Smooth muscle cell (in vitro differentiated cells): ENCODE results near the gene MAP2K1. TPM values are rescaled to one million over a fixed set of nuclear protein-coding genes. Genes with fewer than 3 reads are reported as not detected.

Source experiments
- DNase-seq: peaks from one replicate; lab custom pipeline; 2025; ENCODE audit not compliant: unreplicated experiment; lab: John Stamatoyannopoulos, UW
- H2AFZ ChIP-seq: fragments of 200-600 bp; sonication (generic); 2 replicates; pipeline ENCODE4 v1.6.0; 2016; ENCODE audit warnings: antibody characterized with exemption, low read depth, mild to moderate bottlenecking
- H3F3A ChIP-seq: fragments of 200-600 bp; sonication (generic); 2 replicates; pipeline ENCODE4 v1.6.0; 2017; ENCODE audit warnings: antibody characterized with exemption, low read depth
- H3K27ac ChIP-seq: fragments of 200-600 bp; sonication (generic); 2 replicates; pipeline ENCODE4 v1.5.1; 2016; ENCODE audit warnings: low read depth, mild to moderate bottlenecking
- H3K27me3 ChIP-seq: fragments of 200-600 bp; sonication (generic); 2 replicates; pipeline ENCODE4 v1.6.1; 2016; ENCODE audit warnings: low read depth, mild to moderate bottlenecking
- H3K36me3 ChIP-seq: fragments of 200-600 bp; sonication (generic); 2 replicates; pipeline ENCODE4 v1.5.1; 2016; ENCODE audit warnings: low read depth
- H3K4me1 ChIP-seq: fragments of 200-600 bp; sonication (generic); 2 replicates; pipeline ENCODE4 v1.5.1; 2016; ENCODE audit warnings: low read depth
- H3K4me2 ChIP-seq: fragments of 200-600 bp; sonication (generic); 2 replicates; pipeline ENCODE4 v1.6.0; 2016; ENCODE audit warnings: mild to moderate bottlenecking
- H3K4me3 ChIP-seq: fragments of 200-600 bp; sonication (generic); 2 replicates; pipeline ENCODE4 v1.5.1; 2016; ENCODE audit warnings: mild to moderate bottlenecking
- H3K79me2 ChIP-seq: fragments of 200-600 bp; sonication (generic); 2 replicates; pipeline ENCODE4 v1.6.0; 2016; ENCODE audit warnings: low read depth, mild to moderate bottlenecking
- H3K9ac ChIP-seq: fragments of 200-600 bp; sonication (generic); 2 replicates; pipeline ENCODE4 v1.6.0; 2016; ENCODE audit warnings: low read depth
- H3K9me3 ChIP-seq: fragments of 200-600 bp; sonication (generic); replicated peaks from 2 replicates; pipeline ENCODE4 v1.5.1; 2016; ENCODE audit warnings: low read depth
- H4K20me1 ChIP-seq: fragments of 200-600 bp; sonication (generic); 2 replicates; pipeline ENCODE4 v1.6.0; 2016; ENCODE audit warnings: low read depth
- CTCF ChIP-seq: fragments of 200-600 bp; sonication (generic); IDR thresholded peaks from 2 replicates; pipeline ENCODE4 v1.5.1; 2017; ENCODE audit warnings: borderline replicate concordance, mild to moderate bottlenecking, antibody characterized with exemption; ENCODE audit not compliant: insufficient read depth, poor library complexity, severe bottlenecking
- WGBS: methylation state at CpG from one replicate; pipeline ENCODE4 v1.1.7; 2016; ENCODE audit warnings: low lambda C conversion rate; 5-methylcytosine and 5-hydroxymethylcytosine counted together
- polyA plus RNA-seq: library from polyadenylated mRNA; unstranded; fragments of >200 nt; fragmentation: Nextera tagmentation; extraction: Ambion mirVana; gene quantifications from 2 replicates; pipeline ENCODE4 v1.2.1, GENCODE V29; 2016
- total RNA-seq: library from RNA; depleted of rRNA; stranded (reverse); fragments of >200 nt; gene quantifications from 2 replicates; pipeline ENCODE4 v1.2.3, GENCODE V29; 2014

MAP2K1 gene
- total and polyA plus RNA-seq, 2 experiments from 2014 or later, result 50.4 to 62.9 TPM

- no peak for DNase-seq
- Histone ChIP-seq H4K20me1 (peaks cover 82% of the 10 kb centered on the region), H3K27me3 (no peaks in the 10 kb centered on the region)
Measured at GRCh38 chr15:66477011-66477410, 90.3 kb downstream of the MAP2K1 start.

DNA sequence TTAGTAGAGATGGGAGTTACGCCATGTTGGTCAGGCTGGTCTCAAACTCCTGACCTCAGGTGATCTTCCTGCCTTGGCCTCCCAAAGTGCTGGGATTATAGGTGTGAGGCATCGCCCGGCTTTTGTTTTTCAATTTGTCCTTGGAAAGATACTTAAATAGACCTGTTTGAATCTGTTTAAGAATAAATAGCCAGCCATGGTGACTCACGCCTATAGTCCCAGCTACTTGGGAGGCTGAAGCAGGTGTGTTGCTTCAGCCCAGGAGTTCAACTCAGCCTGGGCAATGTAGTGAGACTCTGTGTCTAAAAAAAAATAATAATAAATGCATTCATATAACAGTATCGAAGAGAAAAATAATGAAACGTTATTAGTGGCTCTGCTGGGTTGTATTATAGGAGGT, 93.6 kb downstream of the MAP2K1 start:
- TF ChIP-seq CTCF, result no peak
- no peaks in the 10 kb centered on the region for H3K27me3 ChIP-seq
- no peak overlapping the region for H3K4me2 ChIP-seq
- no peaks in the 10 kb centered on the region for H3K9me3 ChIP-seq
- no peak overlapping the region for H3K9ac ChIP-seq
- H3K27ac ChIP-seq, result peak overlapping the region; percentile 66
- no peak overlapping the region for H2AFZ ChIP-seq
- no peak overlapping the region for H3K4me3 ChIP-seq
- H3F3A ChIP-seq, result peaks cover 3% of the 10 kb centered on the region
- no peaks in the 10 kb centered on the region for H3K79me2 ChIP-seq
- H3K36me3 ChIP-seq, result no peaks in the 10 kb centered on the region
- H4K20me1 ChIP-seq, result peaks cover 92% of the 10 kb centered on the region
- H3K4me1 ChIP-seq, result no peaks in the 10 kb centered on the region
- 98% methylated on average over 6 of the region's 6 CpGs for WGBS
- no peak for DNase-seq

More at GRCh38 chr15:66477011-66477410, 90.3 kb downstream of the MAP2K1 start:
- H3K4me1 ChIP-seq, result peaks cover 6% of the 10 kb centered on the region
- H3F3A ChIP-seq, result peaks cover 3% of the 10 kb centered on the region
- no peak overlapping the region for H3K27ac ChIP-seq
- TF ChIP-seq CTCF, result no peak
- no peaks in the 10 kb centered on the region for H3K79me2 ChIP-seq
- H3K9ac ChIP-seq, result no peak overlapping the region
- no peaks in the 10 kb centered on the region for H3K9me3 ChIP-seq
- no peak overlapping the region for H3K4me3 ChIP-seq
- 100% methylated on average over 2 of the region's 2 CpGs for WGBS
- no peak overlapping the region for H2AFZ ChIP-seq
- H3K4me2 ChIP-seq, result no peak overlapping the region
- no peaks in the 10 kb centered on the region for H3K36me3 ChIP-seq

DNA sequence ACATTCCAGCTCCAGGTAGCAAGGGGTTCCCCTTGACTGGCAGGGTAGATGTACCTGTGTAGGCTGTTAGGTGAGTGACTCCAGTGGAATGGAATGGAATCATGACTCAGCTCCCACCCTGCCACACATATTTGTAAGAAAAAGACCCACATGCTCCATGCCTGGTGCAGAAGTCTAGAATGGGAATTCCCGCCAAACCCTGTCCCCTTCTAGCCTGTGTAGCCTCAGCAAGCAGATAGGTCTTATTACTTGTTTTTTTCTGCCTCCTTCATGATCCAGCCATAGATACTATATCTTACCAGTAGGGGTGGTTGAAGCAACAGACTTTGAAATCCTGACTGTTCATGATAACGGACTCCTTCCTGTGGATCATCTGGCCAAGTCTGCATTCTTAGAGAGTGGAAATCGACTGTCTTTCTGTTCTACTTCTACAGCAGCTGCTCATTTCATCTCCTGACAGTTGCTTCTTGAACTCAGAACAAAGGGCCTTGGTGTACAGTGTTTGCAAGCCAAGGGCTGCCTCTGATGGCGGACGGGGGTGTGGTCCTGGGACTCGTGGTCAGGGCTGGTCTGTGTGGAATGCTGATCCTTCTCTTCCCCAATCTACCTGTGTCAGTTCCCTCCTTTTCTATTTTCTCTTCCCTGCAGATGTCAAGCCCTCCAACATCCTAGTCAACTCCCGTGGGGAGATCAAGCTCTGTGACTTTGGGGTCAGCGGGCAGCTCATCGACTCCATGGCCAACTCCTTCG, 94.6 kb downstream of the MAP2K1 start:
- peaks cover 3% of the 10 kb centered on the region for H3F3A ChIP-seq
- no peak overlapping the region for H3K4me3 ChIP-seq
- H3K27me3 ChIP-seq, result no peaks in the 10 kb centered on the region
- H3K4me2 ChIP-seq, result peak overlapping the region; percentile 54
- no peak for DNase-seq
- H3K9me3 ChIP-seq, result no peaks in the 10 kb centered on the region
- H3K27ac ChIP-seq, result peak overlapping the region; percentile 30
- H3K36me3 ChIP-seq, result peaks cover 6% of the 10 kb centered on the region
- no peak overlapping the region for H3K9ac ChIP-seq
- H3K4me1 ChIP-seq, result no peaks in the 10 kb centered on the region
- no peak for TF ChIP-seq CTCF
- no peaks in the 10 kb centered on the region for H3K79me2 ChIP-seq
- WGBS, result 73% methylated on average over 10 of the region's 10 CpGs
- H2AFZ ChIP-seq, result no peak overlapping the region
- peaks cover 90% of the 10 kb centered on the region for H4K20me1 ChIP-seq

GRCh38 chr15:66482539-66482938, 95.8 kb downstream of the MAP2K1 start:
- H3F3A ChIP-seq, result peaks cover 3% of the 10 kb centered on the region

More at GRCh38 chr15:66482539-66482938, 95.8 kb downstream of the MAP2K1 start:
- H3K4me2 ChIP-seq, result no peak overlapping the region
- H3K4me1 ChIP-seq, result no peaks in the 10 kb centered on the region
- H3K79me2 ChIP-seq, result no peaks in the 10 kb centered on the region
- peaks cover 13% of the 10 kb centered on the region for H3K36me3 ChIP-seq
- 98% methylated on average over 9 of the region's 9 CpGs for WGBS
- TF ChIP-seq CTCF, result no peak
- no peak overlapping the region for H2AFZ ChIP-seq
- DNase-seq, result no peak
- no peak overlapping the region for H3K27ac ChIP-seq
- no peaks in the 10 kb centered on the region for H3K9me3 ChIP-seq
- peaks cover 84% of the 10 kb centered on the region for H4K20me1 ChIP-seq
- no peak overlapping the region for H3K4me3 ChIP-seq
- H3K9ac ChIP-seq, result no peak overlapping the region
- H3K27me3 ChIP-seq, result no peaks in the 10 kb centered on the region
